Smooth muscle cell (in vitro differentiated cells): Measurements from ENCODE around the gene HOXB3. TPM values are rescaled to one million over a fixed set of nuclear protein-coding genes. Genes with fewer than 3 reads are reported as not detected.

ENCODE experiments used
- DNase-seq: peaks from one replicate; lab custom pipeline; 2025; ENCODE audit not compliant: unreplicated experiment; lab: John Stamatoyannopoulos, UW
- H2AFZ ChIP-seq: fragments of 200-600 bp; sonication (generic); 2 replicates; pipeline ENCODE4 v1.6.0; 2016; ENCODE audit warnings: antibody characterized with exemption, low read depth, mild to moderate bottlenecking
- H3F3A ChIP-seq: fragments of 200-600 bp; sonication (generic); 2 replicates; pipeline ENCODE4 v1.6.0; 2017; ENCODE audit warnings: antibody characterized with exemption, low read depth
- H3K27ac ChIP-seq: fragments of 200-600 bp; sonication (generic); 2 replicates; pipeline ENCODE4 v1.5.1; 2016; ENCODE audit warnings: low read depth, mild to moderate bottlenecking
- H3K27me3 ChIP-seq: fragments of 200-600 bp; sonication (generic); 2 replicates; pipeline ENCODE4 v1.6.1; 2016; ENCODE audit warnings: low read depth, mild to moderate bottlenecking
- H3K36me3 ChIP-seq: fragments of 200-600 bp; sonication (generic); 2 replicates; pipeline ENCODE4 v1.5.1; 2016; ENCODE audit warnings: low read depth
- H3K4me1 ChIP-seq: fragments of 200-600 bp; sonication (generic); 2 replicates; pipeline ENCODE4 v1.5.1; 2016; ENCODE audit warnings: low read depth
- H3K4me2 ChIP-seq: fragments of 200-600 bp; sonication (generic); 2 replicates; pipeline ENCODE4 v1.6.0; 2016; ENCODE audit warnings: mild to moderate bottlenecking
- H3K4me3 ChIP-seq: fragments of 200-600 bp; sonication (generic); 2 replicates; pipeline ENCODE4 v1.5.1; 2016; ENCODE audit warnings: mild to moderate bottlenecking
- H3K79me2 ChIP-seq: fragments of 200-600 bp; sonication (generic); 2 replicates; pipeline ENCODE4 v1.6.0; 2016; ENCODE audit warnings: low read depth, mild to moderate bottlenecking
- H3K9ac ChIP-seq: fragments of 200-600 bp; sonication (generic); 2 replicates; pipeline ENCODE4 v1.6.0; 2016; ENCODE audit warnings: low read depth
- H3K9me3 ChIP-seq: fragments of 200-600 bp; sonication (generic); replicated peaks from 2 replicates; pipeline ENCODE4 v1.5.1; 2016; ENCODE audit warnings: low read depth
- H4K20me1 ChIP-seq: fragments of 200-600 bp; sonication (generic); 2 replicates; pipeline ENCODE4 v1.6.0; 2016; ENCODE audit warnings: low read depth
- WGBS: methylation state at CpG from one replicate; pipeline ENCODE4 v1.1.7; 2016; ENCODE audit warnings: low lambda C conversion rate; 5-methylcytosine and 5-hydroxymethylcytosine counted together
- polyA plus RNA-seq: library from polyadenylated mRNA; unstranded; fragments of >200 nt; fragmentation: Nextera tagmentation; extraction: Ambion mirVana; gene quantifications from 2 replicates; pipeline ENCODE4 v1.2.1, GENCODE V29; 2016
- total RNA-seq: library from RNA; depleted of rRNA; stranded (reverse); fragments of >200 nt; gene quantifications from 2 replicates; pipeline ENCODE4 v1.2.3, GENCODE V29; 2014
- TF ChIP-seq, protein P1 (sequence below): fragments of 200-600 bp; sonication (generic); IDR thresholded peaks from 2 replicates; pipeline ENCODE4 v1.5.1; 2017; ENCODE audit warnings: borderline replicate concordance, mild to moderate bottlenecking, antibody characterized with exemption; ENCODE audit not compliant: insufficient read depth, poor library complexity, severe bottlenecking

The HOXB3 gene
- total and polyA plus RNA-seq, 2 experiments from 2014 or later, result 2.8 to 5.1 TPM

DNA sequence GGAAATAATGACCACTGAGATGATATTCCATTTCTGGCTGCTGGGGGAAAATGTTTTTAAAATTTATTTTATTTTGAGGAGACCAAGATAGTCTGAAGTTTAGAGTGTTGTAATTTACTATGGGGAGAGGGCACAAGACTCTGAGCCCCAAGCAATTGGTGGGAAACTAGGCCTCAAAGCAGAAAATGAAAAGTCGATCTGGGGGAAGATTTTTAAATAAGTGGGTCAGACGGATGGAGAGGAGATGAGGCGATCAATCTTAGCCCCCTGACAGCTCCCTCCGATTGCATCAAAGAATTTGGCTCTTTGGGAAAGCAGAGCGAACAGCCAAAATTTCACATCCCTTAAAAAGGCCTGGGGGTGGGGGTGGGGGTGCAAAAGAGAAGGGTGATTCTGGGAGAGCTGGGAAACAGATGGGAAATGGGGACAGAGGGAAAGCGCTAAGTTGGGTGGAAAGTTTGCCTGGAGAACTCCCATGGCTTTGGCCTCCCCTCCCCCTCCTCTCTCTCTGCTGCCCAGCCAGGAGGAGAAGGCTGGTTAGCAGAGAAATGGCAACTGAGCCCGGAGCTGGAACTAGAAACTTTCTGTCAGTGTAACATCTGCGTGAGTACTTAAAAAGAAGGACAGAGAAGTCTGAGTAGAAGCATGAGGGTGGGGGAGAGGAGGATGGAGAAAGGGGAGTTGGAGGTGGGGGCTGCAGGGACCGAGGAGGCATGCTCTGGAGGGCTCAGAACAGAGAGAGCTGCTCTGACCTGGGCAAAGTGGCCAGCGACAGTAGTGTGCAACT, 43.7 kb downstream of the HOXB3 start:
- DNase-seq, result no peak
- Histone ChIP-seq H3K79me2 (peaks cover 26% of the 10 kb centered on the region), H3F3A (peaks cover 30% of the 10 kb centered on the region), H3K27ac (peak overlapping the region; percentile 93), H3K4me3 (peak overlapping the region; percentile 25), H3K4me1 (peaks cover 8% of the 10 kb centered on the region), H4K20me1 (no peaks in the 10 kb centered on the region), H3K9ac (no peak overlapping the region), H3K36me3 (no peaks in the 10 kb centered on the region), H2AFZ (no peak overlapping the region), H3K4me2 (peak overlapping the region; percentile 98), H3K9me3 (no peaks in the 10 kb centered on the region), H3K27me3 (peaks cover 9% of the 10 kb centered on the region)
- TF ChIP-seq, protein P1, sequence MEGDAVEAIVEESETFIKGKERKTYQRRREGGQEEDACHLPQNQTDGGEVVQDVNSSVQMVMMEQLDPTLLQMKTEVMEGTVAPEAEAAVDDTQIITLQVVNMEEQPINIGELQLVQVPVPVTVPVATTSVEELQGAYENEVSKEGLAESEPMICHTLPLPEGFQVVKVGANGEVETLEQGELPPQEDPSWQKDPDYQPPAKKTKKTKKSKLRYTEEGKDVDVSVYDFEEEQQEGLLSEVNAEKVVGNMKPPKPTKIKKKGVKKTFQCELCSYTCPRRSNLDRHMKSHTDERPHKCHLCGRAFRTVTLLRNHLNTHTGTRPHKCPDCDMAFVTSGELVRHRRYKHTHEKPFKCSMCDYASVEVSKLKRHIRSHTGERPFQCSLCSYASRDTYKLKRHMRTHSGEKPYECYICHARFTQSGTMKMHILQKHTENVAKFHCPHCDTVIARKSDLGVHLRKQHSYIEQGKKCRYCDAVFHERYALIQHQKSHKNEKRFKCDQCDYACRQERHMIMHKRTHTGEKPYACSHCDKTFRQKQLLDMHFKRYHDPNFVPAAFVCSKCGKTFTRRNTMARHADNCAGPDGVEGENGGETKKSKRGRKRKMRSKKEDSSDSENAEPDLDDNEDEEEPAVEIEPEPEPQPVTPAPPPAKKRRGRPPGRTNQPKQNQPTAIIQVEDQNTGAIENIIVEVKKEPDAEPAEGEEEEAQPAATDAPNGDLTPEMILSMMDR, result no peak
- WGBS, result 27% methylated on average over 10 of the region's 10 CpGs

GRCh38 chr17:48545539-48545938, 44.5 kb downstream of the HOXB3 start:
- Histone ChIP-seq H3K4me3 (peak overlapping the region; percentile 72), H3K27me3 (peaks cover 6% of the 10 kb centered on the region), H3K4me2 (peak overlapping the region; percentile 98), H3F3A (peaks cover 30% of the 10 kb centered on the region), H3K9ac (peak overlapping the region; percentile 81), H3K9me3 (no peaks in the 10 kb centered on the region), H3K4me1 (peaks cover 15% of the 10 kb centered on the region), H3K79me2 (peaks cover 32% of the 10 kb centered on the region), H2AFZ (peak overlapping the region; percentile 26), H3K27ac (peak overlapping the region; percentile 93), H3K36me3 (no peaks in the 10 kb centered on the region), H4K20me1 (no peaks in the 10 kb centered on the region)
- no peak for DNase-seq
- TF ChIP-seq, protein P1, result no peak
- 89% methylated on average over 1 of the region's 1 CpG for WGBS

- WGBS, result 19% methylated on average over 12 of the region's 12 CpGs
- TF ChIP-seq, protein P1, result no peak
- no peaks in the 10 kb centered on the region for H4K20me1 ChIP-seq
- no peak for DNase-seq
- H3K4me3 ChIP-seq, result peak within 1 kb of the TSS; percentile 72
- H3K27ac ChIP-seq, result peak within 1 kb of the TSS; percentile 93
- H3K79me2 ChIP-seq, result peaks cover 30% of the 10 kb centered on the region
- H3F3A ChIP-seq, result peaks cover 29% of the 10 kb centered on the region
- peak within 1 kb of the TSS; percentile 81 for H3K9ac ChIP-seq
- peaks cover 1% of the 10 kb centered on the region for H3K27me3 ChIP-seq
- H2AFZ ChIP-seq, result peak within 1 kb of the TSS; percentile 26
- H3K4me1 ChIP-seq, result peaks cover 15% of the 10 kb centered on the region
- no peaks in the 10 kb centered on the region for H3K9me3 ChIP-seq
- H3K4me2 ChIP-seq, result peak within 1 kb of the TSS; percentile 98
- H3K36me3 ChIP-seq, result no peaks in the 10 kb centered on the region
Measured at GRCh38 chr17:48545022-48545375, 45.0 kb downstream of the HOXB3 start, which contains the start of gene HOXB2. Gene HOXB2, minus strand, starts transcription at chr17:48545109. Its CDS starts 198 bp downstream, at chr17:48544911.
